Stimulated activated CD4-positive, alpha-beta T cell treated with anti-CD3 and anti-CD28 coated beads, TNF-alpha, amount 100 ng/mL, for 1 hour (primary cell): Measurements from ENCODE around the gene ITPKB.
A peak's percentile ranks its signal among the peaks of the same experiment; 100 is the strongest.
"Not testable (repeated sequence)": the region's sequence is repeated elsewhere in the genome, so short reads cannot be mapped to it uniquely, and the experiment has no call there.

Experiments used
- DNase-seq, 3 donors: peaks; one replicate each; pipeline ENCODE4 v3.0.0-alpha.2; 2020; ENCODE audit warnings: low read depth in 3 of 3, low spot score in 1 of 3

Gene ITPKB

GRCh38 chr1:226738995-226739695 is at the start of gene ITPKB:
Gene ITPKB, minus strand, starts transcription at chr1:226739282. Its CDS starts 1,824 bp downstream, at chr1:226737458.
- DNase-seq: peak in 2 of 3 donors; percentile 46 to 48

GRCh38 chr1:226787638-226788037 is 48.6 kb upstream of the ITPKB start:
- DNase-seq: no peak

GRCh38 chr1:226787071-226787470 is 48.0 kb upstream of the ITPKB start:
- no peak for DNase-seq

- DNase-seq: no peak
Observed at GRCh38 chr1:226786550-226786949, 47.5 kb upstream of the ITPKB start.

- DNase-seq: no peak
Observed at GRCh38 chr1:226785805-226786204, 46.7 kb upstream of the ITPKB start.

GRCh38 chr1:226784081-226785049 is 45.3 kb upstream of the ITPKB start:
- no peak for DNase-seq

- no peak for DNase-seq
Observed at GRCh38 chr1:226782845-226783601, 43.9 kb upstream of the ITPKB start.

- no peak for DNase-seq
Observed at GRCh38 chr1:226781937-226782609, 43.0 kb upstream of the ITPKB start.

GRCh38 chr1:226779561-226779960 is 40.5 kb upstream of the ITPKB start:
- DNase-seq: no peak

- no peak for DNase-seq
Observed at GRCh38 chr1:226778657-226779058, 39.6 kb upstream of the ITPKB start.

GRCh38 chr1:226776975-226777374 is 37.9 kb upstream of the ITPKB start:
- no peak for DNase-seq

GRCh38 chr1:226776066-226776465 is 37.0 kb upstream of the ITPKB start:
- DNase-seq: no peak

GRCh38 chr1:226772446-226773139 is 33.5 kb upstream of the ITPKB start:
- no peak for DNase-seq

GRCh38 chr1:226767170-226767569 is 28.1 kb upstream of the ITPKB start:
- DNase-seq: not testable (repeated sequence)

- no peak for DNase-seq
Observed at GRCh38 chr1:226766565-226766964, 27.5 kb upstream of the ITPKB start.

- DNase-seq: no peak
Observed at GRCh38 chr1:226764533-226764932, 25.5 kb upstream of the ITPKB start.

- no peak for DNase-seq
Observed at GRCh38 chr1:226763905-226764264, 24.8 kb upstream of the ITPKB start.

GRCh38 chr1:226762988-226763904 is 24.2 kb upstream of the ITPKB start:
- DNase-seq: no peak

- no peak for DNase-seq
Observed at GRCh38 chr1:226762055-226762454, 23.0 kb upstream of the ITPKB start.
